GM18511 (cell line): ENCODE data around the gene PROSER3.

Experiments used
- ATAC-seq: cut with Tn5 transposase; IDR thresholded peaks from one replicate; pipeline ENCODE4 v1.9.1; 2021; ENCODE audit warnings: mild to moderate bottlenecking, moderate library complexity; ENCODE audit not compliant: unreplicated experiment

The PROSER3 gene

GRCh38 chr19:35775298-35776101 lies 17.5 kb downstream of the PROSER3 start, which contains the start of gene ARHGAP33:
Gene ARHGAP33 (plus strand): TSS chr19:35775564. CDS start chr19:35775659, 95 bp downstream.
- peak; percentile 96 for ATAC-seq

DNA sequence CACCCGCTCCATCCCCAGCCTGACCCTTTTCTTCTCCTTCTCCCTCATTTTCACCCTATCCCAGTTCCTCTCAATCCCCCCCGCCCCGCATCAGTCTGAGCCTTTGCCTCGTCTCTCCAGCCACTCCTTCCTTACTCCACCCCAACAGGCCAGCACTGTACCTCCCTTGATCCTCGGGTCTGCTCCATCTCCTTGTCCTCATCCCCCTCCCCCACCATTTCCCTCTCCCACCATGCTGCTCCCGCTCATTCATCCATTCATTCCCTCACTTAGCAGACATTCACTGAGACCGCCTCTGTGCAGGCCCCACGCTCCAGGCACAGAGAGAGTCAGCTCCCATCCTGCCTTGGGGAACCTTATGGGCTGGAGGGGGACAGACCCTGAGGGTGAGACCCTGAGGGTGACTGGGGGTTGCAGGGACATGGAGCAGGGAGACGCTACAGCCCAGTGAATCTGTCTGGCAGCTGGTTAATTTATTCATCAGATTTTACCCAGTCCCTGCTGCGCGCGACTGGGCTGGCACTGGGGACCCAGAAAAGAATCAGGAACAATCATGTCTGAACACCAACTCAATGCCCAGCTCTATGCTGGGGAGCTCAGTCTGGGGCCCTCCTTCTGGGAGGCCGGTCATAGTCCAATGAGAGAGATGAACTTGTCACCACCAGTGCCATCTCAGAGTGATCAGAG lies 18.3 kb downstream of the PROSER3 start:
- no peak for ATAC-seq

GRCh38 chr19:35777086-35777841 lies 19.3 kb downstream of the PROSER3 start:
- no peak for ATAC-seq

- ATAC-seq = no peak
Measured at GRCh38 chr19:35777961-35778360, 20.0 kb downstream of the PROSER3 start.

DNA sequence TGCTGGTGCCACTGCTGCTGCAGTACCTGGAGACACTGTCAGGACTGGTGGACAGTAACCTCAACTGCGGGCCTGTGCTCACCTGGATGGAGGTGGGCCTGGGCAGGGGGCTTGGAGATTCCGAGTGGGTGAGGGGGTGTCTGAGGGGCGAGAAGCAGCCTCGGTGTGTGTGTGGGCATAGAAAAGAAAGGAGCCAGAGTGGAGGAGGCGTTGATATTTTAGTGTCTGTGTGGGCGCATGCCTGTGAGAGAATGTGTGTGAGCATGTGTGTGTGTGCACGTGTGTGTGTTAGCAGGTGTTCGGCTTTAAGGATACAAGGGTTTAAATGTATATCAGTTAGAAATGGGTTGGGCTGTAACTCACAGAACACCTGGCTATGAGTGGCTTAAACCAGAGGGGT lies 21.1 kb downstream of the PROSER3 start:
- ATAC-seq = no peak

- ATAC-seq = no peak
Measured at GRCh38 chr19:35780058-35780457, 22.1 kb downstream of the PROSER3 start.

- no peak for ATAC-seq
Measured at GRCh38 chr19:35780717-35781116, 22.7 kb downstream of the PROSER3 start.

DNA sequence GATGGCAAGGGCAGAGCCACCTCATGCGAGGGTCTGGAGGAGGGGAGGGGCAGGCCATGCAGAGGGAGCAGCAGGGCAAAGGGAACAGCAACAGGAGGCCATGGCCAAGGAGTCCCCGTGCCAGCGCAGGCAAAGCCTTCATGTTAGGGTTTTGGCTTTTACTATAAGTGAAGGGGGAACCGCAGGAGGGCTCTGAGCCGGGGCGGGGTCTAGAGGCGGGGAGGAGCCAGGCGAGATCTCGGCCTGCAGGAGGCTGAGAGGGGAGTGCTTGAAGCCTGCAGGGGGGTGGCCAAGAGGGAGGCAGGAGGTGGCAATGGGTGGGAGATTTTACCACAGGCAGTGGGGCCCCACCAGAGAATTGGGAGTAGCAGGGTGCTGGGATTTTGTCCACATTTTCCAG lies 23.7 kb downstream of the PROSER3 start:
- ATAC-seq = no peak

DNA sequence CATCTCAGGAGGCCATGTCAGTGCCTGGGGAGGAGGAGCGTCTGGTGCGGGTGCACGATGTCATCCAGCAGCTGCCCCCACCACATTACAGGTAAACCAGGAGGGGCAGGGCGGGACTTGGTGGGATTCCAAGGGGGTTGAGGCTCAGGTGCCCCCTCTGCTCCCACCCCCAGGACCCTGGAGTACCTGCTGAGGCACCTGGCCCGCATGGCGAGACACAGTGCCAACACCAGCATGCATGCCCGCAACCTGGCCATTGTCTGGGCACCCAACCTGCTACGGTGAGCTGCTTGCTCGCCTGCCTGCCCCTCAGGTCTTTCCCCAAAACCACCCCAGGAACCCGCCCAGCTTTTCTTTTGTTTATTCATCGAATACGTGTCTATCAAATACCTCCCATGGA lies 24.6 kb downstream of the PROSER3 start:
- no peak for ATAC-seq

GRCh38 chr19:35783469-35784434 lies 25.8 kb downstream of the PROSER3 start:
- ATAC-seq = no peak

DNA sequence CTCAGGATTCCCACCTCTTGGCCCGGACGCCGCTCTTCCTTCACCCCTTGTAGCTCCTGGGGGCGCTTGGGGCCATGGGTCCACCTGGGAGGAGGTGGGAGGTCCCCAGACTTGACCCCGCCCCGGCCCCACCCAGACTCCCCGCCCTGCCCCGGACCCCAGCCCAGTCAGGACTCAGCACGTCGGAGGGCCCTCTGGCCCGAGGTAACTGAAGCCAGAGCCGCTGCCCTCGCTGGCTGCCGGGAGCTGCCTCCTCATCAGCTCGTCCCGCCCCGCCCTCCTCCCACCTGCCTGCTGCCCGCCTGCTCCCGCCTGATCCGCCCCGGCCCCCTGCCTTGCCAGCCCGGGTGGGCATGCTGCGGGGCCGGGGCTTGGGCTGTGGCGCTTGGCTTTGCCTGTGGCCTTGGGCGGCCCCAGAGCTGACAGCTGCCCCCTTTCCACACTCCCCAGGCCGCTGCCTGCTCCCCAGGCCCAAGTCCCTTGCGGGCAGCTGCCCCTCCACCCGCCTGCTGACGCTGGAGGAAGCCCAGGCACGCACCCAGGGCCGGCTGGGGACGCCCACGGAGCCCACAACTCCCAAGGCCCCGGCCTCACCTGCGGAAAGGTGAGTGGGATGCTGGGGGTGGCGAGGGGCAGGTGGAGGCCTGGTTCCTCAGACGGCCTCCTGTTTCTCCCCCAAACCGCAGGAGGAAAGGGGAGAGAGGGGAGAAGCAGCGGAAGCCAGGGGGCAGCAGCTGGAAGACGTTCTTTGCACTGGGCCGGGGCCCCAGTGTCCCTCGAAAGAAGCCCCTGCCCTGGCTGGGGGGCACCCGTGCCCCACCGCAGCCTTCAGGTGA lies 26.7 kb downstream of the PROSER3 start:
- ATAC-seq = no peak

GRCh38 chr19:35785339-35785627 lies 27.3 kb downstream of the PROSER3 start:
- no peak for ATAC-seq

DNA sequence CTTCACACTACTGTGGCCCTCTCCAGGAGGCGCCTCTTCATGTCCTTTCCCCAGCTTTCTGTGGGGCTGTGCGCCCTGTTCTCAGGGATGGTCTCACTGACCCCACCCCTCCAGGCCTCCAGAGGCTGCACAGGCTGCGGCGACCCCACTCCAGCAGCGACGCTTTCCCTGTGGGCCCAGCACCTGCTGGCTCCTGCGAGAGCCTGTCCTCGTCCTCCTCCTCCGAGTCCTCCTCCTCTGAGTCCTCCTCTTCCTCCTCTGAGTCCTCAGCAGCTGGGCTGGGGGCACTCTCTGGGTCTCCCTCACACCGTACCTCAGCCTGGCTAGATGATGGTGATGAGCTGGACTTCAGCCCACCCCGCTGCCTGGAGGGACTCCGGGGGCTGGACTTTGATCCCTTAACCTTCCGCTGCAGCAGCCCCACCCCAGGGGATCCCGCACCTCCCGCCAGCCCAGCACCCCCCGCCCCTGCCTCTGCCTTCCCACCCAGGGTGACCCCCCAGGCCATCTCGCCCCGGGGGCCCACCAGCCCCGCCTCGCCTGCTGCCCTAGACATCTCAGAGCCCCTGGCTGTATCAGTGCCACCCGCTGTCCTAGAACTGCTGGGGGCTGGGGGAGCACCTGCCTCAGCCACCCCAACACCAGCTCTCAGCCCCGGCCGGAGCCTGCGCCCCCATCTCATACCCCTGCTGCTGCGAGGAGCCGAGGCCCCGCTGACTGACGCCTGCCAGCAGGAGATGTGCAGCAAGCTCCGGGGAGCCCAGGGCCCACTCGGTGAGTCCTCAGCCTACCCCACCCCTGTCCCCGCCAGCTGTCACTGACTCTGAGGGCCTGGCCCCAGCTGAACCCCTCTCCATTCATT lies 28.6 kb downstream of the PROSER3 start:
- ATAC-seq = no peak

DNA sequence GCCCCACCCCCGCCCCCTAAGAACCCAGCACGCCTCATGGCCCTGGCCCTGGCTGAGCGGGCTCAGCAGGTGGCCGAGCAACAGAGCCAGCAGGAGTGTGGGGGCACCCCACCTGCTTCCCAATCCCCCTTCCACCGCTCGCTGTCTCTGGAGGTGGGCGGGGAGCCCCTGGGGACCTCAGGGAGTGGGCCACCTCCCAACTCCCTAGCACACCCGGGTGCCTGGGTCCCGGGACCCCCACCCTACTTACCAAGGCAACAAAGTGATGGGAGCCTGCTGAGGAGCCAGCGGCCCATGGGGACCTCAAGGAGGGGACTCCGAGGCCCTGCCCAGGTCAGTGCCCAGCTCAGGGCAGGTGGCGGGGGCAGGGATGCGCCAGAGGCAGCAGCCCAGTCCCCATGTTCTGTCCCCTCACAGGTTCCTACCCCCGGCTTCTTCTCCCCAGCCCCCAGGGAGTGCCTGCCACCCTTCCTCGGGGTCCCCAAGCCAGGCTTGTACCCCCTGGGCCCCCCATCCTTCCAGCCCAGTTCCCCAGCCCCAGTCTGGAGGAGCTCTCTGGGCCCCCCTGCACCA lies 29.3 kb downstream of the PROSER3 start:
- ATAC-seq = no peak

DNA sequence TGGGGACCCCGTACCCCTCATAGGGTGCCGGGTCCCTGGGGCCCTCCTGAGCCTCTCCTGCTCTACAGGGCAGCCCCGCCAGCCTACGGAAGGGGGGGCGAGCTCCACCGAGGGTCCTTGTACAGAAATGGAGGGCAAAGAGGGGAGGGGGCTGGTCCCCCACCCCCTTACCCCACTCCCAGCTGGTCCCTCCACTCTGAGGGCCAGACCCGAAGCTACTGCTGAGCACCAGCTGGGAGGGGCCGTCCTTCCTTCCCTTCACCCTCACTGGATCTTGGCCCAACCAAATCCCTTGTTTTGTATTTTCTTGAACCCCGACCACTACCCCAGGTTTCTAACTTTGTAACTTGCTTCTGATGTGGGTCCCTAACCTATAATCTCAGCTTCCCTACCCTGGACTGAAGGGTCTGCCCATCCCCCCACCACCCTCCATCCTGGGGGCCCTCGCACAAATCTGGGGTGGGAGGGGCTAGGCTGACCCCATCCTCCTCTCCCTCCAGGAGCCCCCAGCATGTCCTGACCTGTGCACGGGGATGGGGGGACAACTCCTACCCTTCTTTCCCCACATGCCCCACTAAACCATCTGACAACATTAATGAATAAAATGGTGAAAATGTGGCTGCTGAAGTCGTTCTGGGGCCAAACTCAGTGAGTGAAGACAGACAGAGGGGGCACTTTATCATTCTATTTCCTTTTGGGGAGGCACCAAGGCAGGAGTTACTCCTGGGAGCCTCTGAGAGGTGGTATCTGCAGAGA lies 30.4 kb downstream of the PROSER3 start:
- ATAC-seq = no peak

DNA sequence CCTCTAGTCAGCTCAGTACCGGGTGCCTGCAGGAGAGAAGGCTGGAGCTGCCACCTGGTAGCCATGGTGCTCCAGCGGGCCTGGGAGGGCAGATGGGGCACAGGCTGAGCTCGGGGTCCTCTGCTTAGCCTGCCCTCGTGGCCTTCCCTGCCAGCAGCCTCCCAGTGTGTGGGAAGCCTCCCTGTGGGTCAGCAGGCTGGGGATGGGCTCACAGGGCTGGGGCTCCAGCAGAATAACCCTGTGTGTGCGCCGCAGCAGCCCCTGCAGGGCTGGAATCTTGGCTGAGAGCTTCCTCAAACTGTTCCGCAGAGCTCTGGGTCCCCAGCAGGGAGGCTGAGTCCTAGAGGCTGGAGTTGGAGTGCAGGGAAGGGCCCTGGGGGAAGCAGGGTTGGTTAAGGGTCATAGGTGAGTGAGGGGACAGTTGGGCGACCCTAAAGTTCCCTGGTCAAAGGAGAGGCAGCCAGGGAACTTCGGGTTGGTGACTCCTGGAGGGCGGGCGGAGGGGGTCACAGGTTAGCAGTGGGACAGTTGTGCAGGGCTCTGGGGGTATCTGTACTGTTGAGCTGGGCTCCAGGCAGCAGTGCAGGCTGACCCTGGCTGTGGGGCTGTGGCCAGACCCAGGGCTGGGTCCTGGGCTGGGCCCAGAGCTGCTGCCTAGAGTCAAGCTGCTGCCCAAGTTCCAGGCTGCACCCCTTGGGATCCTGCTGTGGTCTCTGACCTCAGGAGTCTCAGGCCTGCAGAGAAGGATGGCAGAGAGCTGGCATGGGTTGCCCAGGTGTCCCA lies 31.4 kb downstream of the PROSER3 start:
- no peak for ATAC-seq
